ENCODE measurements around the gene SV2C.
"Not testable (repeated sequence)": the region's sequence is repeated elsewhere in the genome, so short reads cannot be mapped to it uniquely, and the experiment has no call there.

SV2C gene

GRCh38 chr5:76204713-76205112 lies 121.5 kb downstream of the SV2C start:
- DNase-seq, result no peak

- DNase-seq, result no peak
Measured at GRCh38 chr5:76207120-76207519, 123.9 kb downstream of the SV2C start.

GRCh38 chr5:76209297-76209696 lies 126.1 kb downstream of the SV2C start:
- no peak for DNase-seq

GRCh38 chr5:76210946-76211345 lies 127.8 kb downstream of the SV2C start:
- DNase-seq, result no peak

- no peak for DNase-seq
Measured at GRCh38 chr5:76213858-76214257, 130.7 kb downstream of the SV2C start.

GRCh38 chr5:76216748-76217147 lies 133.6 kb downstream of the SV2C start:
- DNase-seq, result no peak

- DNase-seq, result no peak
Measured at GRCh38 chr5:76219636-76220035, 136.5 kb downstream of the SV2C start.

GRCh38 chr5:76221311-76221710 lies 138.1 kb downstream of the SV2C start:
- DNase-seq, result no peak

GRCh38 chr5:76222318-76222717 lies 139.1 kb downstream of the SV2C start:
- DNase-seq, result no peak

- no peak for DNase-seq
Measured at GRCh38 chr5:76223696-76224095, 140.5 kb downstream of the SV2C start.

GRCh38 chr5:76224898-76225297 lies 141.7 kb downstream of the SV2C start:
- no peak for DNase-seq

- no peak for DNase-seq
Measured at GRCh38 chr5:76225336-76225735, 142.2 kb downstream of the SV2C start.

- DNase-seq, result no peak
Measured at GRCh38 chr5:76229900-76230299, 146.7 kb downstream of the SV2C start.

- no peak for DNase-seq
Measured at GRCh38 chr5:76230711-76231285, 147.6 kb downstream of the SV2C start.

GRCh38 chr5:76234665-76235064 lies 151.5 kb downstream of the SV2C start:
- no peak for DNase-seq

GRCh38 chr5:76236684-76237083 lies 153.5 kb downstream of the SV2C start:
- DNase-seq, result no peak

- no peak for DNase-seq
Measured at GRCh38 chr5:76240336-76240735, 157.2 kb downstream of the SV2C start.

- not testable (repeated sequence) for DNase-seq
Measured at GRCh38 chr5:76242155-76242554, 159.0 kb downstream of the SV2C start.

- DNase-seq, result no peak
Measured at GRCh38 chr5:76245590-76245989, 162.4 kb downstream of the SV2C start.

GRCh38 chr5:76249621-76250020 lies 166.4 kb downstream of the SV2C start:
- no peak for DNase-seq

GRCh38 chr5:76250463-76250862 lies 167.3 kb downstream of the SV2C start:
- no peak for DNase-seq

- DNase-seq, result no peak
Measured at GRCh38 chr5:76251656-76252055, 168.5 kb downstream of the SV2C start.

GRCh38 chr5:76252437-76252836 lies 169.3 kb downstream of the SV2C start:
- DNase-seq, result no peak

GRCh38 chr5:76256116-76256889 lies 173.1 kb downstream of the SV2C start:
- peak; percentile 38 for DNase-seq

Data from NCI-H2171 (cell line).